Calu3 (cell line): ENCODE results near the gene SACM1L. TPM values are rescaled to one million over a fixed set of nuclear protein-coding genes. Genes with fewer than 3 reads are reported as not detected.

ENCODE experiments used
- BruUV-seq: library from RNA; stranded (reverse); fragments of 400-500 nt; replicated peaks from 2 replicates; lab custom pipeline; 2021; lab: Mats Ljungman, UMichigan
- CTCF ChIA-PET: fragments of 300-600 bp; sonication (Branson Sonifier 250); formaldehyde crosslinking; loops from one replicate; lab custom pipeline; 2022; ENCODE audit warnings: antibody characterized with exemption; lab: Charles Lee
- DNase-seq: peaks from one replicate; pipeline ENCODE4 v3.0.0; 2022
- H3K27ac Mint-ChIP-seq: one replicate; pipeline ENCODE4 v1.8.0; 2022; ENCODE audit warnings: mixed read lengths; ENCODE audit not compliant: unreplicated experiment
- H3K27me3 Mint-ChIP-seq: one replicate; pipeline ENCODE4 v1.8.0; 2022; ENCODE audit warnings: mixed read lengths; ENCODE audit not compliant: unreplicated experiment
- H3K36me3 Mint-ChIP-seq: one replicate; pipeline ENCODE4 v1.8.0; 2022; ENCODE audit warnings: mild to moderate bottlenecking, moderate library complexity, mixed read lengths; ENCODE audit not compliant: insufficient read depth, unreplicated experiment
- H3K4me1 Mint-ChIP-seq: one replicate; pipeline ENCODE4 v1.8.0; 2022; ENCODE audit warnings: mild to moderate bottlenecking, low read depth, mixed read lengths; ENCODE audit not compliant: unreplicated experiment
- H3K4me3 Mint-ChIP-seq: one replicate; pipeline ENCODE4 v1.8.0; 2022; ENCODE audit warnings: mild to moderate bottlenecking, low read depth, moderate library complexity, mixed read lengths; ENCODE audit not compliant: unreplicated experiment
- H3K9me3 Mint-ChIP-seq: one replicate; pipeline ENCODE4 v1.8.0; 2022; ENCODE audit warnings: low read depth, mixed read lengths; ENCODE audit not compliant: unreplicated experiment
- intact Hi-C: fragments of 100-400 bp; cut with micrococcal nuclease; formaldehyde crosslinking; loops from one replicate; pipeline ENCODE4 v1.10.0; 2022; ENCODE audit not compliant: unreplicated experiment
- total RNA-seq: library from RNA; stranded (reverse); gene quantifications from 2 replicates; pipeline ENCODE4 v1.2.3, GENCODE V29; 2022
- TF ChIP-seq, protein P1 (sequence below): fragments of 200-600 bp; IDR thresholded peaks from one replicate; pipeline ENCODE4 v1.8.0; 2022; ENCODE audit warnings: antibody characterized with exemption; ENCODE audit not compliant: unreplicated experiment

SACM1L gene
- total RNA-seq, 1 experiment from 2014 or later: 40.5 TPM

DNA sequence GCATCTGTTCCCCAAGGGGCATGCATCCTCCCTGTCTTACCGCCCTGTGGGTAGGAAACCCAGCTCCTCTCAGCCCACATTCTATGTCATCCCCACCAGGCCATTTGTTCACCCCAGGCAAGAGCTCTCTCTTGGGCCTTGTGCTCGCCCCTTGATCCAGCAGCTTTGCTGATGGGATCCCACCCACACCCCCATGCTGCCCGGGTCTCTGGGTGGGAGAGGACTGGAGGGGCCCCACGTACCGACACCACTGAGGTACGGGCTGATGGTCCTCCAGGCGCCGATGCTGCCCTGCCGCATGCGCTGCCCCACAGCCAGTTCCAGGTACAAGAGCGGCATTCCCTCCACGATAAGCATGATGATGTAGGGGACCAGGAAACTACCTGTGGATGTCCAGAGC is 92.6 kb downstream of the SACM1L start:
- BruUV-seq: no TSS peak
- no peak overlapping the region for H3K27ac Mint-ChIP-seq
- TF ChIP-seq, protein P1, sequence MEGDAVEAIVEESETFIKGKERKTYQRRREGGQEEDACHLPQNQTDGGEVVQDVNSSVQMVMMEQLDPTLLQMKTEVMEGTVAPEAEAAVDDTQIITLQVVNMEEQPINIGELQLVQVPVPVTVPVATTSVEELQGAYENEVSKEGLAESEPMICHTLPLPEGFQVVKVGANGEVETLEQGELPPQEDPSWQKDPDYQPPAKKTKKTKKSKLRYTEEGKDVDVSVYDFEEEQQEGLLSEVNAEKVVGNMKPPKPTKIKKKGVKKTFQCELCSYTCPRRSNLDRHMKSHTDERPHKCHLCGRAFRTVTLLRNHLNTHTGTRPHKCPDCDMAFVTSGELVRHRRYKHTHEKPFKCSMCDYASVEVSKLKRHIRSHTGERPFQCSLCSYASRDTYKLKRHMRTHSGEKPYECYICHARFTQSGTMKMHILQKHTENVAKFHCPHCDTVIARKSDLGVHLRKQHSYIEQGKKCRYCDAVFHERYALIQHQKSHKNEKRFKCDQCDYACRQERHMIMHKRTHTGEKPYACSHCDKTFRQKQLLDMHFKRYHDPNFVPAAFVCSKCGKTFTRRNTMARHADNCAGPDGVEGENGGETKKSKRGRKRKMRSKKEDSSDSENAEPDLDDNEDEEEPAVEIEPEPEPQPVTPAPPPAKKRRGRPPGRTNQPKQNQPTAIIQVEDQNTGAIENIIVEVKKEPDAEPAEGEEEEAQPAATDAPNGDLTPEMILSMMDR: no peak
- no peaks in the 10 kb centered on the region for H3K36me3 Mint-ChIP-seq
- H3K4me1 Mint-ChIP-seq: no peaks in the 10 kb centered on the region
- intact Hi-C loops: no loop called here
- no peak overlapping the region for H3K4me3 Mint-ChIP-seq
- CTCF ChIA-PET: interaction anchor here (0.6 kb wide), 1 partner anchor 29 kb away, joined by 7 read pairs; no protein-coding TSS in a partner anchor
- no peak for DNase-seq
- no peaks in the 10 kb centered on the region for H3K9me3 Mint-ChIP-seq
- H3K27me3 Mint-ChIP-seq: peaks cover 22% of the 10 kb centered on the region

DNA sequence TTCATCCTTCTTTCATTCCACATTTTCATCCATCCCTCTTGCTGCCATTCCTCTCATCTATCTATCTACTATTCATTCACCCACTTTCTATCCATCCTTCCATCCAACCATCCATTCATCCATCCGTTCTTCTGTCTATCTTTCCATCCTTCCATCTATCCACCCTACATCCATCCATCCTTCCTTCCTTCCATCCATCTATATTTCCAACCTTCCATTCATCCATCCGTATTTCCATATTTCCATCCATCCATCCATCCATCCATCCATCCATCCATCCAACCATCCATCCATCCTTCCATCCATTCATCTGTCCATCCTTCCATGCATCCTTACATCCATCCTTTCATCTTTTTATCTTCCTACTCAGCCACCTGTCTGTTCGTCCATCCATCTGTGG is 93.2 kb downstream of the SACM1L start:
- DNase-seq: no peak
- CTCF ChIA-PET: interaction anchor here (1.3 kb wide), 1 partner anchor 11 kb away, joined by 3 read pairs; no protein-coding TSS in a partner anchor
- no peaks in the 10 kb centered on the region for H3K36me3 Mint-ChIP-seq
- no peaks in the 10 kb centered on the region for H3K9me3 Mint-ChIP-seq
- intact Hi-C loops: no loop called here
- no TSS peak for BruUV-seq
- no peaks in the 10 kb centered on the region for H3K4me1 Mint-ChIP-seq
- no peak overlapping the region for H3K4me3 Mint-ChIP-seq
- H3K27me3 Mint-ChIP-seq: peaks cover 27% of the 10 kb centered on the region
- TF ChIP-seq, protein P1: no peak
- no peak overlapping the region for H3K27ac Mint-ChIP-seq

DNA sequence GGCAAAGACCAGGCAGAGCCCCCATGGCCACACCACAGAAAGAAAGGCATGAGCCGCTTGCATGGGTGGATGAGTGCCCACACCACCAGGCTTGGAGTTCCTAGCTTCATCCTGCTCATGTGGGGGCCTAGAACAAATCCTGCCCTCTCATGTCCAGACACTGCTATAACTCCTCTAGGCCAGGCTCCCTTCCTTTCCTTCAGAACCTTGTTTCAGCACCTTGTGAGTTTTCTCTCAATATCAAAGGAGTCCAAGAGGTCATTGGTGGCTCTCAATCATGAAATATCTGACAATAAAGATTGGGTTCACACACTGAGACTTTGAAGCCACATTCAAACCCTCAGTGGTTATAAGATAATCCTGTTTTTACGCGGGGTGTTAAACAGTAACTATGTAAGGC is 94.5 kb downstream of the SACM1L start:
- intact Hi-C loops: no loop called here
- DNase-seq: no peak
- H3K4me3 Mint-ChIP-seq: no peak overlapping the region
- H3K27ac Mint-ChIP-seq: no peak overlapping the region
- CTCF ChIA-PET: interaction anchor here (1.3 kb wide), 1 partner anchor 10 kb away, joined by 3 read pairs; no protein-coding TSS in a partner anchor
- H3K36me3 Mint-ChIP-seq: no peaks in the 10 kb centered on the region
- TF ChIP-seq, protein P1: no peak
- H3K9me3 Mint-ChIP-seq: no peaks in the 10 kb centered on the region
- H3K27me3 Mint-ChIP-seq: peaks cover 32% of the 10 kb centered on the region
- BruUV-seq: no TSS peak
- no peaks in the 10 kb centered on the region for H3K4me1 Mint-ChIP-seq

DNA sequence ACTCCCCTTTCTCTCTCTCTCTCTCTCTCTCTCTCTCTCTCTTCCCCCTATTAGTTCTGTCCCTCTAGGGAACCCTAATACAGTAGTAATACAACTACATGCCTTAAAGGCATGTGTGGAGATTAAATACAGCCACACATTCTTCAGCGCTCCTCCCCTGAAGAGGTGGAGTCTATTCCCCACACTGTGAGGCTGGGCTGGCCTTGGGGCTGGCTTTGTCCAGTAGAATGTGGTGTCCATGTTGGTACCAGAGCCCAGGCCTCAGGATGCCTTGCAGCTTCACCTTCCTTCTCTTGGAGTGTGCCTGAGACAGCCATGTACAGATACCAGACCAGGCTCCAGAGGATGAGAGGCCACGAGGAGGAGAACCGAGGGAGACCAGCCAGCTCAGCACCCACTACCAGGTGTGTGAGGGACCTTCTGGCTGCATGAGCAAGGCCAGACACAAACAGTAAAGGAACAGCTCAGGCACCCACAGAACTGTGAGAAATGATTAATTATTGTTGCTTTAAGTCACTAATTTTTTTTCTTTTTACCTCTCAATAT is 96.5 kb downstream of the SACM1L start:
- no peak for DNase-seq
- TF ChIP-seq, protein P1: no peak
- CTCF ChIA-PET: no interaction called here
- H3K4me3 Mint-ChIP-seq: no peak overlapping the region
- intact Hi-C loops: no loop called here
- peaks cover 41% of the 10 kb centered on the region for H3K27me3 Mint-ChIP-seq
- H3K4me1 Mint-ChIP-seq: no peaks in the 10 kb centered on the region
- H3K36me3 Mint-ChIP-seq: no peaks in the 10 kb centered on the region
- no peaks in the 10 kb centered on the region for H3K9me3 Mint-ChIP-seq
- no peak overlapping the region for H3K27ac Mint-ChIP-seq
- no TSS peak for BruUV-seq
